ENCODE measurements around the gene MOSPD3.

The MOSPD3 gene

GRCh38 chr7:100612730-100613390 lies 520 bp downstream of the MOSPD3 start:
- Histone ChIP-seq H3K27ac (ENCODE audit: low read depth, low read length) (no peak overlapping the region), H3K9me3 (ENCODE audit: control insufficient read depth, insufficient read depth, low read depth, low read length) (no peaks in the 10 kb centered on the region), H3K4me3 (ENCODE audit: low read depth, low read length) (peak overlapping the region; percentile 90), H3K4me1 (ENCODE audit: control insufficient read depth, insufficient read depth, low read length) (no peaks in the 10 kb centered on the region), H3K36me3 (ENCODE audit: control insufficient read depth, insufficient read depth, low read length) (peaks cover 4% of the 10 kb centered on the region; the same call in 1 of the 2 replicates), H3K9ac (ENCODE audit: low read length) (no peak overlapping the region), H3K27me3 (ENCODE audit: control insufficient read depth, insufficient read depth, low read length) (no peaks in the 10 kb centered on the region)

- Histone ChIP-seq H3K4me1 (ENCODE audit: control insufficient read depth, insufficient read depth, low read length) (no peaks in the 10 kb centered on the region), H3K36me3 (ENCODE audit: control insufficient read depth, insufficient read depth, low read length) (no peaks in the 10 kb centered on the region), H3K27me3 (ENCODE audit: control insufficient read depth, insufficient read depth, low read length) (no peaks in the 10 kb centered on the region), H3K27ac (ENCODE audit: low read depth, low read length) (no peak overlapping the region), H3K9ac (ENCODE audit: low read length) (no peak overlapping the region), H3K4me3 (ENCODE audit: low read depth, low read length) (peak overlapping the region; percentile 90; the same call in 1 of the 2 replicates), H3K9me3 (ENCODE audit: control insufficient read depth, insufficient read depth, low read depth, low read length) (no peaks in the 10 kb centered on the region)
These were observed 1.3 kb downstream of the MOSPD3 start for GRCh38 chr7:100613412-100614175.

- H3K4me1 ChIP-seq (ENCODE audit: control insufficient read depth, insufficient read depth, low read length), result no peaks in the 10 kb centered on the region
- no peaks in the 10 kb centered on the region for H3K9me3 ChIP-seq (ENCODE audit: control insufficient read depth, insufficient read depth, low read depth, low read length)
- H3K36me3 ChIP-seq (ENCODE audit: control insufficient read depth, insufficient read depth, low read length), result no peaks in the 10 kb centered on the region
- no peak overlapping the region for H3K27ac ChIP-seq (ENCODE audit: low read depth, low read length)
- H3K4me3 ChIP-seq (ENCODE audit: low read depth, low read length), result no peak overlapping the region
- H3K9ac ChIP-seq (ENCODE audit: low read length), result no peak overlapping the region
- H3K27me3 ChIP-seq (ENCODE audit: control insufficient read depth, insufficient read depth, low read length), result no peaks in the 10 kb centered on the region
These were observed 2.0 kb downstream of the MOSPD3 start for GRCh38 chr7:100614308-100614861.

DNA sequence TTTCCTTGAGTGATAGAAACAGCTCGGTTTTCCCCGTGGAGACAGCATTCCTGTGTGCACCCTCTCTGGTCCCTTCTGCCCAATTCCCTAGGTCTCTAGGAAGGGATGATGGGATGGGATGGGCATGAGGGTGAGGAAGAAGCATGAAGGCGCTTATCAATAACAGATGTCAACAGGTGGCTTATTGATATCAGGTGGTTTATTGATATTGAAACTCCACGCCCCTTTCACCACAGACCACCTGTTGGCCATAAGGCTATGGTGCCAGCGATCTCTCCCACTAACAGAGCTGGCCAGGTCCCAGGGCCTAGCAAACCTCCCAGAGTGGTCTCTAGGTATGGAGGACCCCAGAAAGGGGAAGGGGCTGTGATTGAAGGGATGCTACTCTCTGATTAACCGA lies 7.9 kb downstream of the MOSPD3 start:
- no peak overlapping the region for H3K9ac ChIP-seq (ENCODE audit: low read length)
- no peak overlapping the region for H3K27ac ChIP-seq (ENCODE audit: low read depth, low read length)
- H3K36me3 ChIP-seq (ENCODE audit: control insufficient read depth, insufficient read depth, low read length), result no peaks in the 10 kb centered on the region
- no peaks in the 10 kb centered on the region for H3K9me3 ChIP-seq (ENCODE audit: control insufficient read depth, insufficient read depth, low read depth, low read length)
- H3K27me3 ChIP-seq (ENCODE audit: control insufficient read depth, insufficient read depth, low read length), result no peaks in the 10 kb centered on the region
- no peaks in the 10 kb centered on the region for H3K4me1 ChIP-seq (ENCODE audit: control insufficient read depth, insufficient read depth, low read length)
- no peak overlapping the region for H3K4me3 ChIP-seq (ENCODE audit: low read depth, low read length)

DNA sequence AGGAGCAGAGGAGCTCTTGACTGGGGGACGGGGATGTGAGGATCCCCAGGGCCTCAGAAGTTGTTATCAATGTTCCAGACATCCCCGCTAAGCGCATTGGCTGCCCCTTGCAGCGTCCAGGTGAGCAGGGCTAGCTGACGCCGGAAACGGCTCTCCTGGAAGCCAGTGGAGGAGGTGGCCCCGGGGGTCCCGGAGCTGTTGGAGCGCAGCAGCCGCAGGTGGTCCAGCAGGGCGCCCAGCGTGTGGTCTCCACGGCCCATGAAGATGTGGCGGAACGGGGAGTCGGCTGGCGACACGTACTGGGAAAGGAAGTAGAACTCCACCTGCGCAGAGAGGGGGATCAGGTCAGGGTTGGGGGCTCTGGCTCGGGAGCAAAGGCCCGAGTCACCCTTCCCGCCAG lies 8.5 kb downstream of the MOSPD3 start:
- Histone ChIP-seq H3K9ac (ENCODE audit: low read length) (no peak overlapping the region), H3K27ac (ENCODE audit: low read depth, low read length) (no peak overlapping the region), H3K36me3 (ENCODE audit: control insufficient read depth, insufficient read depth, low read length) (no peaks in the 10 kb centered on the region), H3K4me1 (ENCODE audit: control insufficient read depth, insufficient read depth, low read length) (no peaks in the 10 kb centered on the region; the same call in 1 of the 2 replicates), H3K4me3 (ENCODE audit: low read depth, low read length) (no peak overlapping the region), H3K9me3 (ENCODE audit: control insufficient read depth, insufficient read depth, low read depth, low read length) (no peaks in the 10 kb centered on the region), H3K27me3 (ENCODE audit: control insufficient read depth, insufficient read depth, low read length) (peaks cover 5% of the 10 kb centered on the region; the same call in 1 of the 2 replicates)

DNA sequence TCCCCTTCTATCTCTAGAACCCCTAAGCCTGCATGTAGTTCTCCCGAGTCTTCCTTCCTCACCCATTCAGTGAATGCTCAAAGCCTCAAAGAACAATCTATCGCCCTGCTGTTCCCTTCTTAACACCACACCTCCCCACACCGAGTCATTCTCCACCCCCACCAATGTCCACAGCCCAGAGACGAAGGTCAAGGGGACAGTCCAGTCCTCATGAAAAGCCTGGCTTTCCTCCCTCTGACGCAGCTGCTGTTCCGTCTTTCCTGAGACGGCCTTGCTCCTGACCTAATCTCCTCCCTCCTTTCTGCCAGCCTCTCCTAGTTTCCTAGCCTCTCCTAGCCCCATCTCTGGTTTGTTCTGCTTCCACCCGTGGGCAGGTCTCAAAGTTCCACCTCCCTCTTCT lies 9.2 kb downstream of the MOSPD3 start:
- Histone ChIP-seq H3K27ac (ENCODE audit: low read depth, low read length) (no peak overlapping the region), H3K36me3 (ENCODE audit: control insufficient read depth, insufficient read depth, low read length) (no peaks in the 10 kb centered on the region), H3K27me3 (ENCODE audit: control insufficient read depth, insufficient read depth, low read length) (peaks cover 8% of the 10 kb centered on the region; the same call in 1 of the 2 replicates), H3K9me3 (ENCODE audit: control insufficient read depth, insufficient read depth, low read depth, low read length) (no peaks in the 10 kb centered on the region), H3K4me3 (ENCODE audit: low read depth, low read length) (no peak overlapping the region), H3K9ac (ENCODE audit: low read length) (no peak overlapping the region), H3K4me1 (ENCODE audit: control insufficient read depth, insufficient read depth, low read length) (no peaks in the 10 kb centered on the region; the same call in 1 of the 2 replicates)

- no peak overlapping the region for H3K9ac ChIP-seq (ENCODE audit: low read length)
- H3K4me3 ChIP-seq (ENCODE audit: low read depth, low read length), result no peak overlapping the region
- H3K27ac ChIP-seq (ENCODE audit: low read depth, low read length), result no peak overlapping the region
- H3K9me3 ChIP-seq (ENCODE audit: control insufficient read depth, insufficient read depth, low read depth, low read length), result no peaks in the 10 kb centered on the region
- peaks cover 15% of the 10 kb centered on the region for H3K27me3 ChIP-seq (ENCODE audit: control insufficient read depth, insufficient read depth, low read length)
- H3K36me3 ChIP-seq (ENCODE audit: control insufficient read depth, insufficient read depth, low read length), result no peaks in the 10 kb centered on the region
- H3K4me1 ChIP-seq (ENCODE audit: control insufficient read depth, insufficient read depth, low read length), result peaks cover 6% of the 10 kb centered on the region; the same call in 1 of the 2 replicates
These were observed 11.8 kb downstream of the MOSPD3 start for GRCh38 chr7:100623951-100624824.

- Histone ChIP-seq H3K9me3 (ENCODE audit: control insufficient read depth, insufficient read depth, low read depth, low read length) (no peaks in the 10 kb centered on the region), H3K4me1 (ENCODE audit: control insufficient read depth, insufficient read depth, low read length) (peaks cover 6% of the 10 kb centered on the region; the same call in 1 of the 2 replicates), H3K9ac (ENCODE audit: low read length) (no peak overlapping the region), H3K4me3 (ENCODE audit: low read depth, low read length) (peak overlapping the region; percentile 53), H3K27me3 (ENCODE audit: control insufficient read depth, insufficient read depth, low read length) (peaks cover 15% of the 10 kb centered on the region), H3K36me3 (ENCODE audit: control insufficient read depth, insufficient read depth, low read length) (no peaks in the 10 kb centered on the region), H3K27ac (ENCODE audit: low read depth, low read length) (no peak overlapping the region)
These were observed 13.7 kb downstream of the MOSPD3 start for GRCh38 chr7:100626055-100626454.

GRCh38 chr7:100626530-100627237 lies 14.3 kb downstream of the MOSPD3 start:
- peaks cover 16% of the 10 kb centered on the region for H3K27me3 ChIP-seq (ENCODE audit: control insufficient read depth, insufficient read depth, low read length)
- H3K4me3 ChIP-seq (ENCODE audit: low read depth, low read length), result peak overlapping the region; percentile 53
- peaks cover 6% of the 10 kb centered on the region; the same call in 1 of the 2 replicates for H3K4me1 ChIP-seq (ENCODE audit: control insufficient read depth, insufficient read depth, low read length)
- no peaks in the 10 kb centered on the region for H3K9me3 ChIP-seq (ENCODE audit: control insufficient read depth, insufficient read depth, low read depth, low read length)
- peak overlapping the region; percentile 48 for H3K9ac ChIP-seq (ENCODE audit: low read length)
- no peak overlapping the region for H3K27ac ChIP-seq (ENCODE audit: low read depth, low read length)
- no peaks in the 10 kb centered on the region for H3K36me3 ChIP-seq (ENCODE audit: control insufficient read depth, insufficient read depth, low read length)

DNA sequence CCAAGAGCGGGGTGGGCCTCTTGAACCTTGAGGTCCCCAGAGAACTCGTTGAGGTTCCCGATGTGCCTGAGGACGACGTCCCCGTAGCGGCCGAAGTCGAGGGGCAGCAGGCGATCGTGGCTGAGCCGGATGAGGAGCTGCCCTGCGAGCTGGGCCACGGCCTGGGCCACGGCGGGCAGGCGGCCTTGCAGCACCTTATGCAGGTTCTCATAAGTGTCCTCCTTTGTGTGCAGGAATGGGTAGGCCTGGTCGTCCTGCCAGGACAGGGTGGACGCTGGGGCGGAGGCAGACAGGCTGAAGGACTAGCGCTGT lies 14.9 kb downstream of the MOSPD3 start:
- Histone ChIP-seq H3K27me3 (ENCODE audit: control insufficient read depth, insufficient read depth, low read length) (peaks cover 22% of the 10 kb centered on the region), H3K9me3 (ENCODE audit: control insufficient read depth, insufficient read depth, low read depth, low read length) (no peaks in the 10 kb centered on the region), H3K9ac (ENCODE audit: low read length) (no peak overlapping the region), H3K27ac (ENCODE audit: low read depth, low read length) (no peak overlapping the region), H3K36me3 (ENCODE audit: control insufficient read depth, insufficient read depth, low read length) (no peaks in the 10 kb centered on the region), H3K4me1 (ENCODE audit: control insufficient read depth, insufficient read depth, low read length) (peaks cover 6% of the 10 kb centered on the region; the same call in 1 of the 2 replicates), H3K4me3 (ENCODE audit: low read depth, low read length) (peak overlapping the region; percentile 53; the same call in 1 of the 2 replicates)
